Esophagus squamous epithelium (tissue), 5 donors: Measurements from ENCODE around the gene ATG9B. TPM values are rescaled to one million over a fixed set of nuclear protein-coding genes. Genes with fewer than 3 reads are reported as not detected.

Source experiments
- DNase-seq: peaks from one replicate; lab custom pipeline; 2025; lab: John Stamatoyannopoulos, UW
- H3K27ac ChIP-seq, 4 donors: fragments of 200-600 bp; sonication (generic); one replicate each; pipeline ENCODE4 v1.5.1; 2016 to 2019; ENCODE audit warnings: mild to moderate bottlenecking in 1 of 4
- H3K27me3 ChIP-seq, 4 donors: fragments of 200-600 bp; sonication (generic); 1 replicate in 3 of 4; 2 replicates in 1 of 4; pipeline versions ENCODE4 v1.5.1 to v1.6.0; 2017 to 2021; ENCODE audit warnings: antibody characterized with exemption in 1 of 4
- H3K36me3 ChIP-seq, 3 donors: fragments of 200-600 bp; sonication (generic); one replicate each; pipeline ENCODE4 v1.5.1; 2016 to 2019
- H3K4me1 ChIP-seq, 3 donors: fragments of 200-600 bp; sonication (generic); one replicate each; pipeline ENCODE4 v1.5.1; 2017 to 2019
- H3K4me3 ChIP-seq, 4 donors: fragments of 200-600 bp; sonication (generic); 1 replicate in 3 of 4; 2 replicates in 1 of 4; pipeline ENCODE4 v1.5.1; 2016 to 2019; ENCODE audit warnings: mild to moderate bottlenecking in 2 of 4, moderate library complexity in 1 of 4
- H3K9me3 ChIP-seq, 3 donors: fragments of 200-600 bp; sonication (generic); one replicate each; pipeline ENCODE4 v1.5.1; 2016 to 2019
- POLR2A ChIP-seq, 4 donors: fragments of 450-650 bp; IDR thresholded peaks; one replicate each; pipeline ENCODE4 v1.6.1; 2017; ENCODE audit warnings: antibody characterized with exemption in 4 of 4, mild to moderate bottlenecking in 4 of 4, moderate library complexity in 3 of 4
- WGBS, 2 donors: methylation state at CpG; one replicate each; pipeline ENCODE4 v1.1.5; 2018; 5-methylcytosine and 5-hydroxymethylcytosine counted together
- intact Hi-C: fragments of 100-400 bp; cut with DNase I; formaldehyde crosslinking; loops from one replicate; pipeline ENCODE4 v1.15.0; 2022
- total RNA-seq, 4 donors: library from RNA; depleted of rRNA; stranded (reverse); fragments of >200 nt; gene quantifications; one replicate each; pipeline ENCODE4 v1.1.0, GENCODE V29; 2016
- TF ChIP-seq, protein P1 (sequence below), 6 experiments: fragments of 450-650 bp in 4 of 6; fragments of 200-600 bp in 2 of 6; sonication (generic) in 2 of 6; IDR thresholded peaks; one replicate each; pipeline ENCODE4 v1.5.1; 2016 to 2019; ENCODE audit warnings: antibody characterized with exemption in 6 of 6, mild to moderate bottlenecking in 4 of 6, moderate library complexity in 4 of 6
- donor health status: DM: yes; HTN: yes; CAD: no.

Gene ATG9B
- total RNA-seq, 4 donors from 2014 or later = 1.5 to 45.2 (median 12.8) TPM

DNA sequence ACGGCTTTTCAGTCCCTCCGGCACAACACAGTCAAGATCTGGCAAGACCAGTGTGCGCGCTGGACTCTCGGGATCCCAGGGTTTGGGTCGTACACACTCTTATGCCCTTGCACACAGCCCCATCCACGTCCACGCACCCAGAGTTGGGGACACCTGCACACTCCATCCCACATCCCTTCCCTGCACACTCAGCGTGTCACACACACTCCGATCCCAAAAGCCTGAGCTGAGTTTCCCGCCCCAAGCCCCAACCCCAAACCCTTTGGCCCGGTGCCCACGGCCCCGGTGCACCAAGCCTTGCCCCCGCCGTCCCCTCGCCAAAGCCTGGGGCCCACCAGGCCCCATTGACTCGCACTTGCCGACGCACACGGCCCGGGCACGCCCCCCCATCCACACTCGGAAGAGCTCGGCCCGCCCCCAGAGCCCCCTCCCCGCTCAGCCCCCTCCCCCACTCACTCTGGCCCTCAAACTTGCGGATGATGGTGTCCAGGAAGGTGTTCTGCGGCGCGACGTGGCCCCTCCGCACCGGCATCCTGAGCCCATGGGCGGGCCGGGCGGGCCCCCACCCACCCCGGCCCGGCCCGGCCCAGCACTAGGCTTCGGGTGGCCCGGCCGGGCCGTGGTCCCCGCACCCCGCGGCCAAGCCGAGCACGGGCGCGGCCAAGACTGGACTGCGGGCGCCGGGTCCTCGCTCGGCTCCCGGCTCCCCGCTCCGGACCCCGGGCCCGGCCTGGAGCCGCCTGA, 46.7 kb downstream of the ATG9B start:
- H3K36me3 ChIP-seq = no peaks in the 10 kb centered on the region
- TF ChIP-seq, protein P1, sequence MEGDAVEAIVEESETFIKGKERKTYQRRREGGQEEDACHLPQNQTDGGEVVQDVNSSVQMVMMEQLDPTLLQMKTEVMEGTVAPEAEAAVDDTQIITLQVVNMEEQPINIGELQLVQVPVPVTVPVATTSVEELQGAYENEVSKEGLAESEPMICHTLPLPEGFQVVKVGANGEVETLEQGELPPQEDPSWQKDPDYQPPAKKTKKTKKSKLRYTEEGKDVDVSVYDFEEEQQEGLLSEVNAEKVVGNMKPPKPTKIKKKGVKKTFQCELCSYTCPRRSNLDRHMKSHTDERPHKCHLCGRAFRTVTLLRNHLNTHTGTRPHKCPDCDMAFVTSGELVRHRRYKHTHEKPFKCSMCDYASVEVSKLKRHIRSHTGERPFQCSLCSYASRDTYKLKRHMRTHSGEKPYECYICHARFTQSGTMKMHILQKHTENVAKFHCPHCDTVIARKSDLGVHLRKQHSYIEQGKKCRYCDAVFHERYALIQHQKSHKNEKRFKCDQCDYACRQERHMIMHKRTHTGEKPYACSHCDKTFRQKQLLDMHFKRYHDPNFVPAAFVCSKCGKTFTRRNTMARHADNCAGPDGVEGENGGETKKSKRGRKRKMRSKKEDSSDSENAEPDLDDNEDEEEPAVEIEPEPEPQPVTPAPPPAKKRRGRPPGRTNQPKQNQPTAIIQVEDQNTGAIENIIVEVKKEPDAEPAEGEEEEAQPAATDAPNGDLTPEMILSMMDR (IDR thresholded peaks at IDR 0.05) = no peak
- no peak for TF ChIP-seq POLR2A (IDR thresholded peaks at IDR 0.05)
- H3K9me3 ChIP-seq = no peaks in the 10 kb centered on the region
- intact Hi-C loops = no loop called here
- peak overlapping the region; percentile 12 to 63 (median 40) for H3K4me3 ChIP-seq
- peaks cover 15 to 70% (median 43%) of the 10 kb centered on the region in 3 donors for H3K4me1 ChIP-seq
- H3K27me3 ChIP-seq = peaks cover 0 to 98% (median 11%) of the 10 kb centered on the region in 4 donors
- DNase-seq = no peak
- peak overlapping the region; percentile 19 to 82 (median 62) for H3K27ac ChIP-seq
- 12 to 22% methylated on average over 7 to 15 of the region's 62 CpGs for WGBS, 2 donors

DNA sequence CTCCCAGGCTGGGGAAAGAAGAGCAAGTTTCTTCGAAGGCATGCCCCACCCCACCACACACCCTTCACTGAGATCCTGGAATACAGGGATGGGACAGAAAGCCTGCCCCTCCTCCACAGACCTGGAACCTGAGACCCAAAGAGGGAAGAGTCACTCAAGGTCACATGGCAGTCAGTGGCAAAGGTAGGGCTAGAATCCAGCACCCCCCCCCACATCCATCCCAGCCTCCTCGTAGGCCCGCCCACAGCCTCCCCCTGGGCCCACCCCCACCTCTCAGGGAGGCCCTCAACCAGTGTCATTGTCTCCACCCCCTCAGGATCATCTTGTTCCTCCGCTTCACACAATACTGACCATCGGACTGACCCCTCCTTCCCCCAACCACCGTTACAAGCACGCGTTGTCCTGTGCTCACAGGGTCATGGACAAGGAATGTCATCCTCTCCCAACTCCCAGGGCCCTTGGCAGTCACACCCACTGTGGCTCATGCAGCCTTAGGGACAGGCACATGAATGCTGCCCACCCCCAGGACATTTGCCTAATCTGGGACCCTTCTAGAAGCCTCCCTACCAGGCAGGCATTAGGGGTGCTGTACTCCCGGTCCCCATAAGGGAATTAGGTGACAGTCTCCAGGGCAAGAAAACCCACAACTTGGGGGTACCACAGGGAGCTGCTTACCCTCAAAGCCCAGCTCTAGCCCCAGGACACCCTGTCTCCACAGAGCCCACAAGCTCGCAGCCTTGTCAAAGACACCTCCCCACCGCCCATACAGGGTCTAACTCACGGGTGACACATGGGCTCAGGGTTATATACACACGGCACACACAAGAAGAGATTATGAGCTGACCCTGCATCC, 47.5 kb downstream of the ATG9B start:
- Histone ChIP-seq H3K4me1 (peaks cover 15 to 78% (median 43%) of the 10 kb centered on the region in 3 donors), H3K4me3 (peak overlapping the region in 2 of 4 donors; percentile 46 to 63), H3K27ac (peak overlapping the region in 3 of 4 donors; percentile 63 to 82 (median 74)), H3K27me3 (peaks cover 0 to 98% (median 11%) of the 10 kb centered on the region in 4 donors), H3K36me3 (no peaks in the 10 kb centered on the region), H3K9me3 (no peaks in the 10 kb centered on the region)
- intact Hi-C loops = no loop called here
- WGBS, 2 donors = 28 to 43% methylated on average over 2 to 7 of the region's 13 CpGs
- DNase-seq = no peak
- TF ChIP-seq POLR2A (IDR thresholded peaks at IDR 0.05) = no peak
- TF ChIP-seq, protein P1 (IDR thresholded peaks at IDR 0.05) = no peak

DNA sequence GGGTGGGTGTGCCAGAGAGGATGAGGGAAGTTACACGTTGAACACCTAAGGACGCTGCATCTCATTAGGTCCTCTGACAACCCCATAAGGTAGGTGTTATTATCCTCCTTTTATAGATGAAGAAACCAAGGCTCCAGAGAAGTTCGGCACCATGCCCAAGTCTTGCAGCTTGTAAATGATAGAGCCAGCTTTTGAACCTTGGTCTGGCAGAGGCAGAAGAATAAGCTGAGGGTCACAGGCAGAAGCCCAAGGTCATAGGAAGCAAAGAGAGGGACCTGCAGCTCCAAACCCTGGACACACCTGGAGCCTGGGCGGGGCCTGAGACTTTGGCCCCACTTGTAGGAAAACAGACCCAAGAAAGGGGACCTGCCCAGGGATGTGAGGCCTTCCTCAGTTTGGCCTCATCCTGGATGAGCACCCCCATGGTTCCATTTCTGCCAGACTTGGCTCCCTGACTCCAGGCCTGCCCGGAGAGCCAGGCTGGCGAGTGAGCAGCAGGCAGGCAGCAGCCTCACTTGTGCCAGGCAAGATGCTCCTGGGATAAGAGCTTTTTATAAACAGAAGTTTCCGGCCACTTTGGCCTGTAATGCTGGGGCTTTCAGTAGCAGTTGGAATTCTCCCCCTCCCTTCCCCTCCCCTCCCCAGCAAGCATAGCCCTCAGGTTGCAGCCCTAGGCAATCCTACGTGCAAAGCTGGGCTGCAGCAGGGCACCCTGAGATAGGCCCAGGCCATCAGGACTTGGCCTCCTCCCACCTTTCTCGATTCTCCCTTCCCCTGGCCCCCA, 48.6 kb downstream of the ATG9B start:
- Histone ChIP-seq H3K9me3 (no peaks in the 10 kb centered on the region), H3K4me1 (peaks cover 15 to 86% (median 43%) of the 10 kb centered on the region in 3 donors), H3K27ac (peak overlapping the region in 3 of 4 donors; percentile 63 to 79 (median 74)), H3K4me3 (peak overlapping the region in 3 of 4 donors; percentile 37 to 62 (median 42)), H3K27me3 (peaks cover 0 to 98% (median 11%) of the 10 kb centered on the region in 4 donors), H3K36me3 (no peaks in the 10 kb centered on the region)
- WGBS, 2 donors = 64 to 69% methylated on average over 3 to 5 of the region's 9 CpGs
- intact Hi-C loops = no loop called here
- no peak for DNase-seq
- TF ChIP-seq POLR2A (IDR thresholded peaks at IDR 0.05) = no peak
- TF ChIP-seq, protein P1 (IDR thresholded peaks at IDR 0.05) = no peak

DNA sequence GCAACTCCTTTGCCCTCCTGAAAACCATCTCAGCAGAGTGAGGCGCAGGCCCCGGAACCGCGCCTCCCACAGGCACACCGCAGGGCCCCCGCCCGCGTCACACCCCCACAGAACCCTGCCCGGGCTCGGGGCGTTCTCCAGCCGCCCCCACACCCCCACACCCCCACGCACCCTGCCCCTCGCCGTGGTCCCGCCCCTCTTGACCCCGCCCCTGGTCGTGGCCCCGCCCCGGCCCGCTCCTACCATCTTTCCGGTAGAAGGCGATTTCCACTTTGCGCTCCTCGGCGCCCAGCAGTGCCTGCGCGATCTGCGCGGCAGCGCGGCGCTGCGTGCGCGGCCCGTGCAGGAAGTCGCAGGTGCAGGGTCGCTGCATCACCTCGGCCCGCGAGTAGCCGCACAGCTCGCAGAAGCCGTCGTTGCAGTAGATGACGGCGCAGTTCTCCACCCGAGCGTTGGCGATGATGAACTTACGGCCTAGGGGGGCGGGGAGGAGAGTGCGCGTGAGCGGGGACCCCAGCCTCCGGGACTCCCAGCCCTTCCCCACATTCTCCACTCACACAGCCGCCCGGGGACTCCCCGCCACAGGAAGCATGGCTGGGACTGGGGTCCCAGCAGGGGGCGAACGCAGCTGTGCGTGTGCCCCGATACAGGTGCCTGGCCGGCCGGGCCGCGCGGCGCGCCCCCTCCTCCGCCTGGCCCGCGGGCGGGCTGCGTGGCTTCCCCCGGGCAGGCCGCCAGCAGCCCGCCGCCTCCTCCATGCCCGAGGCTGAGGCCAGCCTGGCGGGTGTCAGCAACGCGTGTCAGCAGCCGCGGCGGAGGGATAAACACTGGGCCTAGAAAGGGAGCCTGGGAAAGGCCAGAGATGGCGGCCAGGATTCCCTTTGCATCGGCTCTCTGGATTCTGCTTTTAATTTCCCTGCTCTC, 49.6 kb downstream of the ATG9B start:
- peak overlapping the region; percentile 18 to 62 (median 40) for H3K4me3 ChIP-seq
- no peaks in the 10 kb centered on the region for H3K9me3 ChIP-seq
- H3K27ac ChIP-seq = peak overlapping the region; percentile 16 to 79 (median 68)
- H3K27me3 ChIP-seq = peaks cover 0 to 97% (median 11%) of the 10 kb centered on the region in 4 donors
- no peak for DNase-seq
- TF ChIP-seq, protein P1 (IDR thresholded peaks at IDR 0.05) = peak in 5 of 6 experiments; percentile 8 to 29 (median 22)
- peak in 2 of 4 donors; percentile 16 to 44 for TF ChIP-seq POLR2A (IDR thresholded peaks at IDR 0.05)
- 9 to 30% methylated on average over 6 of the region's 89 CpGs for WGBS, 2 donors
- intact Hi-C loops = no loop called here
- no peaks in the 10 kb centered on the region for H3K36me3 ChIP-seq
- peaks cover 15 to 84% (median 43%) of the 10 kb centered on the region in 3 donors for H3K4me1 ChIP-seq
